ENCODE measurements around the gene ZNF184. TPM values are rescaled to one million over a fixed set of nuclear protein-coding genes. Genes with fewer than 3 reads are reported as not detected.

Gene ZNF184
- total RNA-seq, 1 donor from 2014 or later = 3.7 TPM

GRCh38 chr6:27494103-27494502, 21.2 kb upstream of the ZNF184 start:
- ATAC-seq (ENCODE audit: poor library complexity) (no peak), DNase-seq (no peak)
- intact Hi-C loops (cut with DNase I) = no loop called here

GRCh38 chr6:27492631-27493190, 19.8 kb upstream of the ZNF184 start:
- intact Hi-C loops (cut with DNase I) = no loop called here
- no peak for ATAC-seq (ENCODE audit: poor library complexity)

GRCh38 chr6:27479319-27480182, 6.6 kb upstream of the ZNF184 start:
- DNase-seq (peak; percentile 75), ATAC-seq (ENCODE audit: poor library complexity) (peak; percentile 94)
- intact Hi-C loops (cut with DNase I) = loop anchor here (10.0 kb wide), 1 partner anchor 295 kb away; no protein-coding TSS in a partner anchor

More at GRCh38 chr6:27492631-27493190, 19.8 kb upstream of the ZNF184 start:
- no peak for DNase-seq

DNA sequence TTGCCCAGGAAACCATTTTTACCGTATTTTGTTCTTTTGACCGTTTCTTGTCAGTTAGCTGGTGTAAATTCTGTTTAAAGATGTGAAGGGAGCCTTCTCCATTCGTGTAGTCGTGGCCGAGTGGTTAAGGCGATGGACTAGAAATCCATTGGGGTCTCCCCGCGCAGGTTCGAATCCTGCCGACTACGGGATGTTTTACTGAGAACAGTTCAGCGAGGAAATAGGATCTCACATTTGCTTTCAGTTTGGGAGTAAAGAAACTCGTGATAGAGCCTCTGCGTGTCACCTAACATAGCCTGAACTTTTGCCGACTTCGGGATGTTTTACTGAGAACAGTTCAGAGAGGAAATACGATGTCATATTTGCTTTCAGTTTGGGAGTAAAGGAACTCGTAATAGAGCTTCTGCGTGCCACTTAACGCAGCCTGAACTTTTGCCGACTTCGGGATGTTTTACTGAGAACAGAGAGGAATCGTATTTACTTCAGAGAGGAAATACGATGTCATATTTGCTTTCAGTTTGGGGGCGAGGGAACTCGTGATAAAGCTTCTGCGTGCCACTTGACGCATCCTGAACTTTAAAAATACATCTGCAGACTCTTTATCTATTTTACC, 5.9 kb upstream of the ZNF184 start:
- intact Hi-C loops (cut with DNase I) = loop anchor here (10.0 kb wide), 1 partner anchor 294 kb away; no protein-coding TSS in a partner anchor
- DNase-seq (peak; percentile 92), ATAC-seq (ENCODE audit: poor library complexity) (peak; percentile 96)

DNA sequence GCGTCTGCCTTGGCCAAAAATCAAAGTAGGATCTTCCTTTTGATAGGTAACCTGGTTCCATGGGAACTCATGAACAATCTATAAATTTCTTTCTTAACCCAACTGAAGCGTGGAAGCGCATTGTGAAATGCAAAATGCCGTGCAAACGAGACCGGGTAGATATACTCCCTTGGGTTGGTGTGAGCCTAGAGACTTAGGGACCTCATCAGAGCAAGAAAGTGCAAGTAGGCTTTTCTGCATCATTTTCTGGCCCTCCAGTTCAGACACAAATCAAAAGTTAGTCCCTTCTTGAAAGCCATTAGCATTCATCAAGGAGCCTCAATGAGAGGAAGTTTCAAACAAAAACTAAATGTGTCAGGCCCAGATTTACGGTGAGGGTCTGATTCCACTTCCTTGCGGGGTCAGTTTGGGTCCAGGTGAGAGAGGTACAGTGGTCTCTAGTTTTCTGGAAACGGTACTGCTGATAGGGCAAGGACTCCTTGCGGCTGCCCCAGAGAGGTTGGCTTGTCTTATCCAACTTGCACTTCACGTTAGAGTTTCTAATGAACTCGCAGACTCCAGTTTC, 5.3 kb upstream of the ZNF184 start:
- intact Hi-C loops (cut with DNase I) = loop anchor here (10.0 kb wide), 1 partner anchor 293 kb away; no protein-coding TSS in a partner anchor
- ATAC-seq (ENCODE audit: poor library complexity) = peak; percentile 20
- no peak for DNase-seq

GRCh38 chr6:27477318-27478013, 4.6 kb upstream of the ZNF184 start:
- intact Hi-C loops (cut with DNase I) = loop anchor here (10.0 kb wide), 1 partner anchor 293 kb away; no protein-coding TSS in a partner anchor
- no peak for ATAC-seq (ENCODE audit: poor library complexity)
- no peak for DNase-seq

GRCh38 chr6:27476090-27476489, 3.2 kb upstream of the ZNF184 start:
- intact Hi-C loops (cut with DNase I) = loop anchor here (10.0 kb wide), 1 partner anchor 291 kb away; no protein-coding TSS in a partner anchor
- DNase-seq = no peak
- ATAC-seq (ENCODE audit: poor library complexity) = no peak

GRCh38 chr6:27474672-27475071, 1.8 kb upstream of the ZNF184 start:
- DNase-seq = no peak
- ATAC-seq (ENCODE audit: poor library complexity) = no peak

GRCh38 chr6:27474172-27474465, 1.2 kb upstream of the ZNF184 start:
- no peak for ATAC-seq (ENCODE audit: poor library complexity)
- DNase-seq = no peak
- intact Hi-C loops (cut with DNase I) = loop anchor here (10.0 kb wide), 1 partner anchor 289 kb away; no protein-coding TSS in a partner anchor

More at GRCh38 chr6:27474672-27475071, 1.8 kb upstream of the ZNF184 start:
- intact Hi-C loops (cut with DNase I) = loop anchor here (10.0 kb wide), 1 partner anchor 290 kb away; no protein-coding TSS in a partner anchor

- ATAC-seq (ENCODE audit: poor library complexity) (peak; percentile 50), DNase-seq (no peak)
- intact Hi-C loops (cut with DNase I) = loop anchor here (10.0 kb wide), 1 partner anchor 287 kb away; no protein-coding TSS in a partner anchor
Observed at GRCh38 chr6:27472182-27472616, 706 bp downstream of the ZNF184 start.

- intact Hi-C loops (cut with DNase I) = loop anchor here (10.0 kb wide), 1 partner anchor 287 kb away; no protein-coding TSS in a partner anchor
- DNase-seq (no peak), ATAC-seq (ENCODE audit: poor library complexity) (no peak)
Observed at GRCh38 chr6:27471365-27472115, 1.4 kb downstream of the ZNF184 start.

GRCh38 chr6:27470023-27470422, 2.9 kb downstream of the ZNF184 start:
- intact Hi-C loops (cut with DNase I) = loop anchor here (10.0 kb wide), 1 partner anchor 285 kb away; no protein-coding TSS in a partner anchor
- DNase-seq (no peak), ATAC-seq (ENCODE audit: poor library complexity) (no peak)

DNA sequence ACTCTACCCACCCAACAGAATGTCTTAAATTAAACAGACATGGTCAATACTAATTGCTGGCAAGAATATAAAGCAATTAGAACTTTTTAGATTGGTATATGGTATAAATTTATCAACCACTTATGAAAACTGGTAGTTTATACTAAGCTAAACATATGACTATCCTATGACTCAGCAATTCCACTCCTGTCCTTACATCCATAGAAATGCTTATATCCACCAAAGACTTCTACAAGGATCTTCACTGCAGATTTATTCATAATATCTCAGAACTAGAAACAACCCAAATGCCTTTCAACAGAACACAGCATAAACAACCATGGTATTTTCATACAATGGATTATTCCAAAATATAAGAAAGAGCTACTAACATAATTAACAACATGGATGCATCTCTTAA, 4.6 kb downstream of the ZNF184 start:
- ATAC-seq (ENCODE audit: poor library complexity) = no peak
- DNase-seq = no peak
- intact Hi-C loops (cut with DNase I) = no loop called here

DNA sequence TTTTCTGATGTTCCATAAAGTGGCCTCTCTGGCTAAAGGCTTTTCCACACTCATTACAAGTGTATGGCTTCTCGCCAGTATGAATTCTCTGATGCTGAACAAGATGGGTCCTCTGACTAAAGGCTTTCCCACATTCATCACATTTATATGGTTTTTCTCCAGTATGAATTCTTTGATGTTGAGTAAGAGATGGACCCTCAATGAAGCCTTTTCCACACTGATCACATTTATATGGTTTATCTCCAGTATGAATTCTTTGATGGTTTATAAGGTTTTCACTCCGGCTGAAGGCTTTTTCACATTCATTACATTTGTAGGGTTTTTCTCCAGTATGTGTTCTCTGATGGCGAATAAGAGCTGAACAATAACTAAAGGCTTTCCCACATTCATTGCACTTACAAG, 20.4 kb downstream of the ZNF184 start:
- intact Hi-C loops (cut with DNase I) = no loop called here

GRCh38 chr6:27451660-27452390, 21.1 kb downstream of the ZNF184 start:
- ATAC-seq (ENCODE audit: poor library complexity) = no peak
- no peak for DNase-seq
- intact Hi-C loops (cut with DNase I) = no loop called here

More for the DNA sequence above, 20.4 kb downstream of the ZNF184 start:
- DNase-seq (no peak), ATAC-seq (ENCODE audit: poor library complexity) (no peak)

GRCh38 chr6:27448456-27448855, 24.4 kb downstream of the ZNF184 start:
- intact Hi-C loops (cut with DNase I) = no loop called here
- ATAC-seq (ENCODE audit: poor library complexity) (no peak), DNase-seq (no peak)

DNA sequence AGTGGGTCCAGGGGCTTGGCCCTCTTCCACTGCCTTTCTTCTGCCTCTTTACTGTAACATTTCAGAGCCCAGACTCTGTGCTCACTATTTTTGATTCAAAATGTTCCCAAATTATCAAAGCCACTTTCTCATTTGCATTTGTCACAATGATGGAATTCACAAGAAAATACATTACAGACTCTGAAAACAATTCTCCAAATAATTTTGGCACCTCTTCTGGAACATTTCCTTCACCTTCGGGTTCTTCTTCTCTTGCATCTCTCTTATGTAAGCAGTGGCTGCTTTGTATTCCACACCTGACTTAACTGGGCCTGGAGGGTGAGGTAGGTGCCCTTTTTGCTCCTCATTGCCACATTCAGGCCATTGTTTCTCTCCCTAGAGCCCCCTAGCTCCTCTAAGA, 30.0 kb downstream of the ZNF184 start:
- ATAC-seq (ENCODE audit: poor library complexity) = no peak
- intact Hi-C loops (cut with DNase I) = no loop called here
- DNase-seq = no peak

All from Right ventricle myocardium superior (tissue), 1 donor.